GM23338 (cell line): ENCODE measurements around the gene AFF1. TPM values are rescaled to one million over a fixed set of nuclear protein-coding genes. Genes with fewer than 3 reads are reported as not detected.

Experiments used
- ATAC-seq: fragments of 200-7000 bp; cut with Tn5 transposase; 3 replicates; pipeline ENCODE4 v1.9.1; 2020
- DNase-seq: peaks from one replicate; pipeline ENCODE4 v3.0.0-alpha.2; 2015; ENCODE audit warnings: low spot score
- H2AFZ ChIP-seq: fragments of 200-600 bp; sonication (generic); 2 replicates; pipeline ENCODE4 v1.8.0; 2016; ENCODE audit warnings: antibody characterized with exemption, mild to moderate bottlenecking, moderate library complexity
- H3F3A ChIP-seq: fragments of 200-600 bp; sonication (generic); replicated peaks from 2 replicates; pipeline ENCODE4 v1.8.0; 2017; ENCODE audit warnings: antibody characterized with exemption, mixed run types, low read depth
- H3K27ac ChIP-seq: fragments of 200-600 bp; sonication (generic); 2 replicates; pipeline ENCODE4 v1.6.1; 2016; ENCODE audit warnings: low read depth
- H3K27me3 ChIP-seq: fragments of 200-600 bp; sonication (generic); 2 replicates; pipeline ENCODE4 v1.8.0; 2016; ENCODE audit warnings: mild to moderate bottlenecking, mixed run types, moderate library complexity; ENCODE audit not compliant: insufficient read depth
- H3K36me3 ChIP-seq: fragments of 200-600 bp; sonication (generic); 2 replicates; pipeline ENCODE4 v1.8.0; 2016; ENCODE audit warnings: mild to moderate bottlenecking; ENCODE audit not compliant: insufficient read depth
- H3K4me1 ChIP-seq: fragments of 200-600 bp; sonication (generic); 2 replicates; pipeline ENCODE4 v1.8.0; 2016; ENCODE audit warnings: mild to moderate bottlenecking, moderate library complexity; ENCODE audit not compliant: insufficient read depth
- H3K4me2 ChIP-seq: fragments of 200-600 bp; sonication (generic); 2 replicates; pipeline ENCODE4 v1.7.1; 2017; ENCODE audit warnings: mixed run types
- H3K4me3 ChIP-seq: fragments of 200-600 bp; sonication (generic); 2 replicates; pipeline ENCODE4 v1.6.1; 2016; ENCODE audit warnings: mixed run types
- H3K79me2 ChIP-seq: fragments of 200-600 bp; sonication (generic); replicated peaks from 2 replicates; pipeline ENCODE4 v1.8.0; 2017; ENCODE audit warnings: mild to moderate bottlenecking; ENCODE audit not compliant: insufficient read depth
- H3K9me2 ChIP-seq: fragments of 200-600 bp; sonication (generic); 2 replicates; pipeline ENCODE4 v1.8.0; 2017; ENCODE audit not compliant: insufficient read depth
- H4K20me1 ChIP-seq: fragments of 200-600 bp; sonication (generic); replicated peaks from 2 replicates; pipeline ENCODE4 v1.8.0; 2017; ENCODE audit warnings: mild to moderate bottlenecking; ENCODE audit not compliant: insufficient read depth
- H3K27ac Mint-ChIP-seq: 2 replicates; pipeline ENCODE4 v1.8.0; 2020; ENCODE audit warnings: inconsistent platforms, mild to moderate bottlenecking, moderate library complexity, mixed read lengths
- H3K27me3 Mint-ChIP-seq: 3 replicates; pipeline ENCODE4 v1.8.0; 2022; ENCODE audit warnings: low read depth, mild to moderate bottlenecking, moderate library complexity, mixed read lengths, inconsistent platforms; ENCODE audit not compliant: insufficient read depth, poor library complexity
- H3K36me3 Mint-ChIP-seq: 3 replicates; pipeline ENCODE4 v1.8.0; 2021; ENCODE audit warnings: low read depth, mild to moderate bottlenecking, inconsistent platforms, moderate library complexity, mixed read lengths
- H3K4me1 Mint-ChIP-seq: 3 replicates; pipeline ENCODE4 v1.8.0; 2020; ENCODE audit warnings: mild to moderate bottlenecking, inconsistent platforms, mixed read lengths
- H3K4me3 Mint-ChIP-seq: 3 replicates; pipeline ENCODE4 v1.8.0; 2021; ENCODE audit warnings: moderate library complexity, mild to moderate bottlenecking, inconsistent platforms, mixed read lengths
- H3K9me3 Mint-ChIP-seq: 3 replicates; pipeline ENCODE4 v1.8.0; 2020; ENCODE audit warnings: moderate library complexity, mild to moderate bottlenecking, inconsistent platforms, mixed read lengths
- EZH2 ChIP-seq: fragments of 200-600 bp; sonication (generic); IDR thresholded peaks from one replicate; pipeline ENCODE4 v1.8.0; 2017; ENCODE audit warnings: antibody characterized with exemption, mild to moderate bottlenecking, low read depth; ENCODE audit not compliant: unreplicated experiment
- EZH2phosphoT487 ChIP-seq: fragments of 200-600 bp; sonication (generic); IDR thresholded peaks from one replicate; pipeline ENCODE4 v1.8.1; 2018; ENCODE audit warnings: antibody characterized with exemption; ENCODE audit not compliant: unreplicated experiment
- NANOG ChIP-seq: IDR thresholded peaks from 2 replicates; pipeline ENCODE4 v1.6.1; 2016; ENCODE audit warnings: antibody characterized with exemption, borderline replicate concordance
- REST ChIP-seq: IDR thresholded peaks from one replicate; pipeline ENCODE4 v1.6.1; 2018; ENCODE audit warnings: antibody characterized with exemption; ENCODE audit not compliant: unreplicated experiment
- ZNF462 ChIP-seq: fragments of 250-450 bp; sonication (Bioruptor Pico); IDR thresholded peaks from 2 replicates; pipeline ENCODE4 v1.5.0; 2020; ENCODE audit warnings: mild to moderate bottlenecking, moderate library complexity
- polyA plus RNA-seq: library from polyadenylated mRNA; unstranded; fragments of >200 nt; fragmentation: Nextera tagmentation; extraction: Ambion mirVana; gene quantifications from 2 replicates; pipeline ENCODE4 v1.2.1, GENCODE V29; 2016
- total RNA-seq: library from RNA; depleted of rRNA; stranded (reverse); fragments of >200 nt; shearing (Covaris generic); gene quantifications from 2 replicates; pipeline ENCODE4 v1.2.3, GENCODE V29; 2014
- TF ChIP-seq, protein P1 (sequence below): IDR thresholded peaks from 2 replicates; pipeline ENCODE4 v1.6.1; 2016; ENCODE audit warnings: antibody characterized with exemption
- TF ChIP-seq, protein P2 (sequence below), 2 experiments: fragments of 200-600 bp in 1 of 2; sonication (generic) in 1 of 2; conservative IDR thresholded peaks; 2 replicates each; pipeline versions ENCODE4 v1.5.1 to v1.6.1; 2016 to 2017; ENCODE audit warnings: antibody characterized with exemption in 2 of 2, low read depth in 2 of 2, mild to moderate bottlenecking in 2 of 2, moderate library complexity in 1 of 2

AFF1 gene
- total and polyA plus RNA-seq, 2 experiments from 2014 or later, result 42.6 to 67.2 TPM

DNA sequence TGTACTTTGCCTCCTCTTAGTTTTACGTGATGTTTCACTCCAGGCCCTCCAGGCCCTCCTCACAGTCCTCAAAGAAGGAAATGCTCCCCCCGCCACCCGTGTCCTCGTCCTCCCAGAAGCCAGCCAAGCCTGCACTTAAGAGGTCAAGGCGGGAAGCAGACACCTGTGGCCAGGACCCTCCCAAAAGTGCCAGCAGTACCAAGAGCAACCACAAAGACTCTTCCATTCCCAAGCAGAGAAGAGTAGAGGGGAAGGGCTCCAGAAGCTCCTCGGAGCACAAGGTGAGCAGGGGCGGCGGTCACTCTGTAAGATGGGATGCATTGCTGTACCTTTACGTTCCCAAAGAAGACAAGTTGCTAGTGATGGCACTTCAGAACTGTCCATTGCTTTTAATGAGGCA lies 191.2 kb downstream of the AFF1 start:
- Mint-ChIP-seq H3K9me3 (no peaks in the 10 kb centered on the region), H3K4me3 (no peak overlapping the region), H3K27me3 (no peaks in the 10 kb centered on the region), H3K27ac (no peak overlapping the region), H3K36me3 (peaks cover 44% of the 10 kb centered on the region), H3K4me1 (no peaks in the 10 kb centered on the region)
- ATAC-seq, result peak; percentile 80
- H3K4me2 ChIP-seq, result no peak overlapping the region
- TF ChIP-seq NANOG (no peak), REST (no peak), EZH2phosphoT487 (no peak), ZNF462 (CRISPR knock-in tag) (no peak), EZH2 (no peak)
- TF ChIP-seq, protein P1, sequence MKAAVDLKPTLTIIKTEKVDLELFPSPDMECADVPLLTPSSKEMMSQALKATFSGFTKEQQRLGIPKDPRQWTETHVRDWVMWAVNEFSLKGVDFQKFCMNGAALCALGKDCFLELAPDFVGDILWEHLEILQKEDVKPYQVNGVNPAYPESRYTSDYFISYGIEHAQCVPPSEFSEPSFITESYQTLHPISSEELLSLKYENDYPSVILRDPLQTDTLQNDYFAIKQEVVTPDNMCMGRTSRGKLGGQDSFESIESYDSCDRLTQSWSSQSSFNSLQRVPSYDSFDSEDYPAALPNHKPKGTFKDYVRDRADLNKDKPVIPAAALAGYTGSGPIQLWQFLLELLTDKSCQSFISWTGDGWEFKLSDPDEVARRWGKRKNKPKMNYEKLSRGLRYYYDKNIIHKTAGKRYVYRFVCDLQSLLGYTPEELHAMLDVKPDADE, result no peak
- TF ChIP-seq, protein P2, sequence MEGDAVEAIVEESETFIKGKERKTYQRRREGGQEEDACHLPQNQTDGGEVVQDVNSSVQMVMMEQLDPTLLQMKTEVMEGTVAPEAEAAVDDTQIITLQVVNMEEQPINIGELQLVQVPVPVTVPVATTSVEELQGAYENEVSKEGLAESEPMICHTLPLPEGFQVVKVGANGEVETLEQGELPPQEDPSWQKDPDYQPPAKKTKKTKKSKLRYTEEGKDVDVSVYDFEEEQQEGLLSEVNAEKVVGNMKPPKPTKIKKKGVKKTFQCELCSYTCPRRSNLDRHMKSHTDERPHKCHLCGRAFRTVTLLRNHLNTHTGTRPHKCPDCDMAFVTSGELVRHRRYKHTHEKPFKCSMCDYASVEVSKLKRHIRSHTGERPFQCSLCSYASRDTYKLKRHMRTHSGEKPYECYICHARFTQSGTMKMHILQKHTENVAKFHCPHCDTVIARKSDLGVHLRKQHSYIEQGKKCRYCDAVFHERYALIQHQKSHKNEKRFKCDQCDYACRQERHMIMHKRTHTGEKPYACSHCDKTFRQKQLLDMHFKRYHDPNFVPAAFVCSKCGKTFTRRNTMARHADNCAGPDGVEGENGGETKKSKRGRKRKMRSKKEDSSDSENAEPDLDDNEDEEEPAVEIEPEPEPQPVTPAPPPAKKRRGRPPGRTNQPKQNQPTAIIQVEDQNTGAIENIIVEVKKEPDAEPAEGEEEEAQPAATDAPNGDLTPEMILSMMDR (conservative IDR thresholded peaks at IDR 0.05; ENCODE audit: low read depth in 2 of 2), result no peak
- no peaks in the 10 kb centered on the region for H3F3A ChIP-seq
- peaks cover 19% of the 10 kb centered on the region for H3K36me3 ChIP-seq
- no peaks in the 10 kb centered on the region for H3K27me3 ChIP-seq
- H3K4me1 ChIP-seq, result no peaks in the 10 kb centered on the region
- H3K79me2 ChIP-seq, result peaks cover 10% of the 10 kb centered on the region; the same call in 1 of the 2 replicates
- no peaks in the 10 kb centered on the region for H4K20me1 ChIP-seq
- no peaks in the 10 kb centered on the region for H3K9me2 ChIP-seq
- H3K4me3 ChIP-seq, result no peak overlapping the region
- no peak overlapping the region for H2AFZ ChIP-seq
- peak; percentile 36 for DNase-seq
- no peak overlapping the region for H3K27ac ChIP-seq
